Smooth muscle cell (in vitro differentiated cells): ENCODE results near the gene DERA. TPM values are rescaled to one million over a fixed set of nuclear protein-coding genes. Genes with fewer than 3 reads are reported as not detected.

ENCODE experiments used
- DNase-seq: peaks from one replicate; lab custom pipeline; 2025; ENCODE audit not compliant: unreplicated experiment; lab: John Stamatoyannopoulos, UW
- H2AFZ ChIP-seq: fragments of 200-600 bp; sonication (generic); 2 replicates; pipeline ENCODE4 v1.6.0; 2016; ENCODE audit warnings: antibody characterized with exemption, low read depth, mild to moderate bottlenecking
- H3F3A ChIP-seq: fragments of 200-600 bp; sonication (generic); 2 replicates; pipeline ENCODE4 v1.6.0; 2017; ENCODE audit warnings: antibody characterized with exemption, low read depth
- H3K27ac ChIP-seq: fragments of 200-600 bp; sonication (generic); 2 replicates; pipeline ENCODE4 v1.5.1; 2016; ENCODE audit warnings: low read depth, mild to moderate bottlenecking
- H3K27me3 ChIP-seq: fragments of 200-600 bp; sonication (generic); 2 replicates; pipeline ENCODE4 v1.6.1; 2016; ENCODE audit warnings: low read depth, mild to moderate bottlenecking
- H3K36me3 ChIP-seq: fragments of 200-600 bp; sonication (generic); 2 replicates; pipeline ENCODE4 v1.5.1; 2016; ENCODE audit warnings: low read depth
- H3K4me1 ChIP-seq: fragments of 200-600 bp; sonication (generic); 2 replicates; pipeline ENCODE4 v1.5.1; 2016; ENCODE audit warnings: low read depth
- H3K4me2 ChIP-seq: fragments of 200-600 bp; sonication (generic); 2 replicates; pipeline ENCODE4 v1.6.0; 2016; ENCODE audit warnings: mild to moderate bottlenecking
- H3K4me3 ChIP-seq: fragments of 200-600 bp; sonication (generic); 2 replicates; pipeline ENCODE4 v1.5.1; 2016; ENCODE audit warnings: mild to moderate bottlenecking
- H3K79me2 ChIP-seq: fragments of 200-600 bp; sonication (generic); 2 replicates; pipeline ENCODE4 v1.6.0; 2016; ENCODE audit warnings: low read depth, mild to moderate bottlenecking
- H3K9ac ChIP-seq: fragments of 200-600 bp; sonication (generic); 2 replicates; pipeline ENCODE4 v1.6.0; 2016; ENCODE audit warnings: low read depth
- H3K9me3 ChIP-seq: fragments of 200-600 bp; sonication (generic); replicated peaks from 2 replicates; pipeline ENCODE4 v1.5.1; 2016; ENCODE audit warnings: low read depth
- H4K20me1 ChIP-seq: fragments of 200-600 bp; sonication (generic); 2 replicates; pipeline ENCODE4 v1.6.0; 2016; ENCODE audit warnings: low read depth
- WGBS: methylation state at CpG from one replicate; pipeline ENCODE4 v1.1.7; 2016; ENCODE audit warnings: low lambda C conversion rate; 5-methylcytosine and 5-hydroxymethylcytosine counted together
- polyA plus RNA-seq: library from polyadenylated mRNA; unstranded; fragments of >200 nt; fragmentation: Nextera tagmentation; extraction: Ambion mirVana; gene quantifications from 2 replicates; pipeline ENCODE4 v1.2.1, GENCODE V29; 2016
- total RNA-seq: library from RNA; depleted of rRNA; stranded (reverse); fragments of >200 nt; gene quantifications from 2 replicates; pipeline ENCODE4 v1.2.3, GENCODE V29; 2014
- TF ChIP-seq, protein P1 (sequence below): fragments of 200-600 bp; sonication (generic); IDR thresholded peaks from 2 replicates; pipeline ENCODE4 v1.5.1; 2017; ENCODE audit warnings: borderline replicate concordance, mild to moderate bottlenecking, antibody characterized with exemption; ENCODE audit not compliant: insufficient read depth, poor library complexity, severe bottlenecking

DERA gene
- total and polyA plus RNA-seq, 2 experiments from 2014 or later: 23.3 to 35.1 TPM

DNA sequence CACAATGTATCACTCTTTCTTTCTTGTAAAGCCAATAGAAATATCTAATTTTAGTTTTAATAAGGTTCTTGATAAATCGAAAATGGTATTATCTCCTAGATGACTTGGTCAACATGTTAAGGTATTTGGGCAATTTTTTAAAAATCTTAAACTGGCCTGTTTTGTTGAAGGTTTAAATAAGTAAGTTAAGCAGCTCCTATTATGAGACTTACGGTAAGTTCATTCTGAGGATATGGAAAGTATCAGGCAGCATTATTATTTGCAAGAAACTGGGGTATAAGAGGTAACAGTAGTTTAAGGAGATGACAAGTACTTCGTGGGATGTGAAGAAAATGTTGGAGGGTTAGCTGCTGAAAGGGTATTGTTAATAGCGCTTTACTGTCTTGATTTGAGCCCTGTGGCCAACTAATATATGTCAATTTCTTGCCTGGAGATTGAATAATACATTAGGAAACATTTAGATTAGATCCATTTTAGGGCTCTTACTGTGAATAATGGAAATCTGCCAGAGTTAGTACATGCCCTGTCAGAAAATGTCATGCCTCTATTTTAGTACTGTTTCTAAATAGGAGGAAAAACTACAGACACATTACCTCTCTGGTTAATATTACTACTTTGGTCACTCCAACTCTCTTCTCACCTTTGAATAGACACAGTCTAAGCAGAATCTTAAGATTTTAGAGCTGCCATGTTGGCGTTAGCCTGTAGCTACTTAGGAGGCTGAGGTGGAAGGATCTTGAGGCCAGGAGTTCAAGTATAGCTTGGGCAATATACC, 23.9 kb upstream of the DERA start:
- Histone ChIP-seq H3K27ac (peak overlapping the region; percentile 8), H3K9me3 (no peaks in the 10 kb centered on the region), H3K9ac (no peak overlapping the region), H3F3A (no peaks in the 10 kb centered on the region), H4K20me1 (peaks cover 91% of the 10 kb centered on the region), H3K27me3 (no peaks in the 10 kb centered on the region), H3K4me2 (peak overlapping the region; percentile 33), H3K4me3 (no peak overlapping the region), H3K36me3 (peaks cover 16% of the 10 kb centered on the region), H3K4me1 (peaks cover 19% of the 10 kb centered on the region), H3K79me2 (peaks cover 92% of the 10 kb centered on the region), H2AFZ (no peak overlapping the region)
- 94% methylated on average over 5 of the region's 5 CpGs for WGBS
- DNase-seq: no peak
- TF ChIP-seq, protein P1, sequence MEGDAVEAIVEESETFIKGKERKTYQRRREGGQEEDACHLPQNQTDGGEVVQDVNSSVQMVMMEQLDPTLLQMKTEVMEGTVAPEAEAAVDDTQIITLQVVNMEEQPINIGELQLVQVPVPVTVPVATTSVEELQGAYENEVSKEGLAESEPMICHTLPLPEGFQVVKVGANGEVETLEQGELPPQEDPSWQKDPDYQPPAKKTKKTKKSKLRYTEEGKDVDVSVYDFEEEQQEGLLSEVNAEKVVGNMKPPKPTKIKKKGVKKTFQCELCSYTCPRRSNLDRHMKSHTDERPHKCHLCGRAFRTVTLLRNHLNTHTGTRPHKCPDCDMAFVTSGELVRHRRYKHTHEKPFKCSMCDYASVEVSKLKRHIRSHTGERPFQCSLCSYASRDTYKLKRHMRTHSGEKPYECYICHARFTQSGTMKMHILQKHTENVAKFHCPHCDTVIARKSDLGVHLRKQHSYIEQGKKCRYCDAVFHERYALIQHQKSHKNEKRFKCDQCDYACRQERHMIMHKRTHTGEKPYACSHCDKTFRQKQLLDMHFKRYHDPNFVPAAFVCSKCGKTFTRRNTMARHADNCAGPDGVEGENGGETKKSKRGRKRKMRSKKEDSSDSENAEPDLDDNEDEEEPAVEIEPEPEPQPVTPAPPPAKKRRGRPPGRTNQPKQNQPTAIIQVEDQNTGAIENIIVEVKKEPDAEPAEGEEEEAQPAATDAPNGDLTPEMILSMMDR: no peak

DNA sequence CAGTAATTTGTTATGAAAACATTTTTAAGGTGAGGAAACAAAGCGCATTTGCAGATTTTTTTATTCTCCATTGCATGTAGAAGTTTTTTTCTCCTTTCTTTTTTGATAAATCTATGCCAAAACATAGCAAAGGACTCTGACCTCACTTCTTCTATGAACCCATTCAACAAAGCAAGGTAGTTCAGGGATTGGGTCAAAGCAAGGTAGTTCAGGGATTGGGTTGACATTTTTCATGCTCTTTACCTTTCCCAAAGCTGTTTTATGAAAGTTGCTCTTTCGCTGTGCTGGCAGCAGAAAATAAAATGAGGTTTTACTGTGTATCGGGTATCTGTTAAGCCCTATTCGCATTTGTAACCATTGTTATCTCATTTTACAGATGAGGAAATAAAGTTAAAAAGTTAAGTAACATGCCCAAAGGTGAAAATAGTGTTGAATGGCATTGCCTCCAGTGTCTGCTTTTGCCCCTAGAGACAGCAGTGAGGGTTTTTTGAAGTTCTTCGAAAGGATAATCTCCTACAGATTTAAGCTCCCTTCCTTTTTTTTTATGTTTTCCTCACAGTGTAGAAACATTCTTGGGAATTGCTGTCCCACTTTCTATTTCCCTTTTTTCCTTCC, 18.4 kb upstream of the DERA start:
- Histone ChIP-seq H3K36me3 (peaks cover 34% of the 10 kb centered on the region), H3K27ac (no peak overlapping the region), H3F3A (peaks cover 20% of the 10 kb centered on the region), H3K9ac (no peak overlapping the region), H3K4me2 (no peak overlapping the region), H3K9me3 (no peaks in the 10 kb centered on the region), H3K4me1 (no peaks in the 10 kb centered on the region), H4K20me1 (peaks cover 76% of the 10 kb centered on the region), H3K79me2 (peaks cover 45% of the 10 kb centered on the region), H3K4me3 (no peak overlapping the region), H3K27me3 (no peaks in the 10 kb centered on the region), H2AFZ (no peak overlapping the region)
- TF ChIP-seq, protein P1: no peak
- WGBS: 89% methylated on average over 5 of the region's 5 CpGs
- DNase-seq: no peak

DNA sequence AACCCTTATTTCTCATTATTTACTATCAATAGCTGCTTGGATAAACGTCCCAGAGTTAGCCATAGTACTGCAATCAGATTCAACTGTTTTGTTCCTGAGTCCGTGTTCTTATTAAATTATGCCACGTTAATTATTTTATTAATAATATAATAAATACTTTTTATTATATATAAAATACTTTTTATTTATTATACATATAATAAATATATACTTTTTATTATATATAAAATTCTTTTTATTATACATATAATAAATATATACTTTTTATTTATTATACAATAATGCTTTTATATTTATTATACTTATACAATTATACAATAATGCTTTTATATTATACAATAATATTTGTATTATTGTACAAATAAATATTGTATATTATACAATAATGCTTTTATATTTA, 17.9 kb upstream of the DERA start:
- Histone ChIP-seq H3K4me2 (no peak overlapping the region), H3K27ac (no peak overlapping the region), H3K4me1 (no peaks in the 10 kb centered on the region), H3K9ac (no peak overlapping the region), H3K9me3 (no peaks in the 10 kb centered on the region), H2AFZ (no peak overlapping the region), H3K27me3 (no peaks in the 10 kb centered on the region), H3F3A (peaks cover 20% of the 10 kb centered on the region), H3K4me3 (no peak overlapping the region), H3K79me2 (peaks cover 40% of the 10 kb centered on the region), H4K20me1 (peaks cover 71% of the 10 kb centered on the region), H3K36me3 (peaks cover 34% of the 10 kb centered on the region)
- TF ChIP-seq, protein P1: no peak
- no peak for DNase-seq
- WGBS: 94% methylated on average over 3 of the region's 3 CpGs
